ENCODE results near the gene LIN37.

The LIN37 gene

GRCh38 chr19:35748106-35749020 lies at the start of gene LIN37:
Gene LIN37, plus strand, starts transcription at chr19:35748576. Its CDS starts 149 bp downstream, at chr19:35748725.
- TF ChIP-seq CTCF (conservative IDR thresholded peaks at IDR 0.05; ENCODE audit: low read depth, low read length), result no peak
- peak within 1 kb of the TSS; percentile 51 for H3K4me3 ChIP-seq (IDR thresholded peaks at IDR 0.05; ENCODE audit: insufficient read depth, low read depth, low read length)
- H3K27ac ChIP-seq, result no peak within 1 kb of the TSS
- no peaks in the 10 kb centered on the region for H3K36me3 ChIP-seq (ENCODE audit: insufficient read depth)
- H3K4me1 ChIP-seq (ENCODE audit: low read depth, poor library complexity, severe bottlenecking), result peaks cover 33% of the 10 kb centered on the region
- no peaks in the 10 kb centered on the region for H4K20me1 ChIP-seq (ENCODE audit: insufficient read depth)
- peak within 1 kb of the TSS; percentile 64 for H3K4me2 ChIP-seq
- peaks cover 4% of the 10 kb centered on the region; the same call in 1 of the 2 replicates for H3K79me2 ChIP-seq (ENCODE audit: insufficient read depth, low read depth)
- peak within 1 kb of the TSS; percentile 71; the same call in 1 of the 2 replicates for H2AFZ ChIP-seq (ENCODE audit: low read depth)
- no peaks in the 10 kb centered on the region for H3K27me3 ChIP-seq (ENCODE audit: insufficient read depth, low read depth)
- peak within 1 kb of the TSS; percentile 33; the same call in 1 of the 2 replicates for H3K9ac ChIP-seq

GRCh38 chr19:35702223-35703012 lies 46.0 kb upstream of the LIN37 start:
- Histone ChIP-seq H4K20me1 (ENCODE audit: insufficient read depth) (no peaks in the 10 kb centered on the region), H3K27ac (no peak overlapping the region), H3K9ac (no peak overlapping the region), H2AFZ (ENCODE audit: low read depth) (peak overlapping the region; percentile 88), H3K27me3 (ENCODE audit: insufficient read depth, low read depth) (peaks cover 18% of the 10 kb centered on the region; the same call in 1 of the 2 replicates), H3K4me2 (peak overlapping the region; percentile 43), H3K36me3 (ENCODE audit: insufficient read depth) (no peaks in the 10 kb centered on the region), H3K4me3 (IDR thresholded peaks at IDR 0.05; ENCODE audit: insufficient read depth, low read depth, low read length) (no peak overlapping the region), H3K4me1 (ENCODE audit: low read depth, poor library complexity, severe bottlenecking) (no peaks in the 10 kb centered on the region), H3K79me2 (ENCODE audit: insufficient read depth, low read depth) (no peaks in the 10 kb centered on the region)
- no peak for TF ChIP-seq CTCF (conservative IDR thresholded peaks at IDR 0.05; ENCODE audit: low read depth, low read length)

- H3K36me3 ChIP-seq (ENCODE audit: insufficient read depth), result no peaks in the 10 kb centered on the region
- H3K4me1 ChIP-seq (ENCODE audit: low read depth, poor library complexity, severe bottlenecking), result no peaks in the 10 kb centered on the region
- H4K20me1 ChIP-seq (ENCODE audit: insufficient read depth), result no peaks in the 10 kb centered on the region
- TF ChIP-seq CTCF (conservative IDR thresholded peaks at IDR 0.05; ENCODE audit: low read depth, low read length), result no peak
- no peak overlapping the region for H3K4me3 ChIP-seq (IDR thresholded peaks at IDR 0.05; ENCODE audit: insufficient read depth, low read depth, low read length)
- peak overlapping the region; percentile 43; the same call in 1 of the 2 replicates for H3K4me2 ChIP-seq
- no peak overlapping the region for H2AFZ ChIP-seq (ENCODE audit: low read depth)
- no peak overlapping the region for H3K27ac ChIP-seq
- H3K79me2 ChIP-seq (ENCODE audit: insufficient read depth, low read depth), result no peaks in the 10 kb centered on the region
- H3K27me3 ChIP-seq (ENCODE audit: insufficient read depth, low read depth), result peaks cover 25% of the 10 kb centered on the region
- no peak overlapping the region for H3K9ac ChIP-seq
These were observed 45.0 kb upstream of the LIN37 start for GRCh38 chr19:35703343-35703742.

GRCh38 chr19:35704218-35704617 lies 44.2 kb upstream of the LIN37 start, which contains the start of gene ZBTB32:
Gene ZBTB32, plus strand, starts transcription at chr19:35704558. Its CDS starts 10,069 bp downstream, at chr19:35714627.
- Histone ChIP-seq H3K27me3 (ENCODE audit: insufficient read depth, low read depth) (peaks cover 33% of the 10 kb centered on the region), H3K4me2 (no peak within 1 kb of the TSS), H3K79me2 (ENCODE audit: insufficient read depth, low read depth) (no peaks in the 10 kb centered on the region), H3K36me3 (ENCODE audit: insufficient read depth) (no peaks in the 10 kb centered on the region), H3K4me1 (ENCODE audit: low read depth, poor library complexity, severe bottlenecking) (no peaks in the 10 kb centered on the region), H4K20me1 (ENCODE audit: insufficient read depth) (no peaks in the 10 kb centered on the region), H3K27ac (no peak within 1 kb of the TSS), H3K4me3 (IDR thresholded peaks at IDR 0.05; ENCODE audit: insufficient read depth, low read depth, low read length) (no peak within 1 kb of the TSS), H2AFZ (ENCODE audit: low read depth) (no peak within 1 kb of the TSS), H3K9ac (no peak within 1 kb of the TSS)
- TF ChIP-seq CTCF (conservative IDR thresholded peaks at IDR 0.05; ENCODE audit: low read depth, low read length), result no peak

All from KMS-11 (cell line).